ENCODE data around the gene SLC12A7.
"Not testable (repeated sequence)": the region's sequence is repeated elsewhere in the genome, so short reads cannot be mapped to it uniquely, and the experiment has no call there.

The SLC12A7 gene

DNA sequence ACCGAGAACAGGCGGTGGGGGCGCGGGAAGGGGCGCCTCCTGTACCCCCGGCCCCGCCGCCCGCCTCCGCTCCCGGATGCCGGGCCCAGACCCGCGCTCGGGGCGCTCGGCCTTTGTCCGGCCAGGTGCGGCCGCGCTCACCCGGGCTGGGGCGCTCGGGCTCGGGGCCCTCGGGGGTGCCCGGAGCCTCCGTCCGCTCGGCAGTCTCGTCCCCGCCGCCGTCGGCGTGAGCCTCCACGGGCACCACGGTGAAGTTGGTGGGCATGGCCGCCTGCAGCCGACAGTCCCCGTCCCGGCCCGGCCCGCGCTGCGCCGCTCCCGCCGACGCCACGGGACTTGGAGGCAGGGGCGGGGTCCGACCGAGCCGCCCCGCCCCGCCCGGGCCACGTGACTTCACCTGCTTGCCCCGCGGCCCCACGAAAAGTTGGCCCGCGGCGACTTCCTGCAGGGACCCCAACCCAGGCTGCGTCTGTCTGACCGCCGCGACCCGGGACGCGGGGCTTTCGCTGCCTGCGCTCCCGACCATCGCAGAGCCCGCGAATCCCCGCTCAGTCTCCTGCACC lies at the start of gene SLC12A7:
TSS of gene SLC12A7 (minus strand) at position 337 of the 563 bp plus-strand sequence. CDS start at position 265, 72 bp downstream.
- DNase-seq = peak; percentile 69

DNA sequence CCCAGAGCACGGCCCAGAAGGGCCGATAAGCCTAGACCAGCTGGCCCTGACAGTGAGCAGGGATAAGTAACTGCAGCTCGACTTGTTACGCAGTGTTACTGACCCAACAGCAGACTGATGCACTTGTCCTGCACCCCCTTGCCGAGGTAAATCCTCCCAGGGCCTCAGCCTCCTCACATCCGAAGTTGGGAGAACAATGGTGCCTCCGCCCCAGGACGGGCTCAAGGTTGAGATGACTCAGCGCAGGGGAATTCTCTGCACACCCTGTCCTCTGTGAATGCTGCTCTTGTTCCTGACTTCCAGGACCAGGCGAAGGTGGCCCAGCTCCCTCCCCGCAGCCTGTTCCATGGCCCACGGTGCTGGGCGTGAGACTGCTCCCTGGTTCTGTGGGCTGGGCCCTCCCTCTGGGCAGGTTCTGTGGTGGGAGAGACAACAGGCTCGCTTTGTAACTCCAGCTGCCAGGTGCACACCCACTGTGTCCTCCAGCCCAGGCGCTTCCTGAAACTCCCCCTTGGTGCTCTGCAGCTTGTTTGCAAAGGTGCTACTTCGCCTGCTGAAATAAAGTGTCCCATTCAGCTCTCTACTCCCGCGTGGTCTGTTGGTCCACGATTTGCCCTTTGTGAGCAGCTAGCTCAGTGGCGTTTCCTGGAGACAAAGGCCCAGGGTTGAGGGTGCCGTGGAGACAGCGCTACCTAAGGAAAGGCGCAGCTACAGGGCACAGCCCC lies 49.4 kb upstream of the SLC12A7 start:
- DNase-seq = no peak

DNA sequence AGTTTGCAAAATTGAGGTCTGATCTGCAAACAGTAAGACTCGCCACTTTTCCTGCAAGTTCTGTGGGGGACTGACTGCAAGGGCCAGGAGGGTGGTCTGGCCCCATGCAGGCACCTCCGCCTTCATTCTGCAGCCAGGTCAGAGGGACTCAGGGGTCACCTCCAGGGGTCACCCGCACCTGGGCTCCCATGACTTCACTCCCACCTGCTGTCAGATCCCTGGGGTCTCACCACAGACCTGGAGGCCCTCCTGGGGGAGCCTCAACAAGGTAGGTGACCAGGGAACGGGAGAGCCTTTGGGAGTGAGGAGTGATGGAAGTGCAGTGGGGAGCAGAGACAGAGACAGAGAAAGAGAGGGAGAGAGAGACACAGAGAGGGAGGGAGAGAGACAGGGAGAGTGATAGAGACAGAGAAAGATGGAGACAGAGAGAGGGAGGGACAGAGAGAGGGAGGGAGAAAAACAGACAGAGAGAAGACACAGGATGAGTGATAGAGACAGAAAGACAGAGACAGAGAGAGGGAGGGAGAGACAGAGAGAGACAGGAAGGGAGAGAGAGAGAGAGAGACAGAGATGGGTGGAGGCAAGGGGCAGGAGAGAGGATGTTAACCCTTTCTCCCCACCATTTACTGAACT lies 48.0 kb upstream of the SLC12A7 start:
- no peak for DNase-seq

DNA sequence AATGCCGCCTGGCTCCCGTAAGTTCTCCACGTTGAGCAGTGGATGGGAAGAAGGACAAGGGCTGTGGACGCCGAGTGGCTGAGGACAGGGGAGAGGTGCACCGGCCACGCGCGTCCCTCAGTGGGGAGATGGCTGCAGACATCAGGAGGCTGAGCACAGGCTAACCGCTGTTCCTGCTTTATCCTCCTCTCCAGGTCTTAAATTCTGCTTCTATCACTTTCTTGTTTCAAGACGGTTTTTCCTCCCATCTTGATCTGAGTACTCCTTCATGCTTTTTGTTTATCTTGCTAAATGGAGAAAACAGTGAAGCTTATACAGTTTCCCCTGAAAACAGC lies 47.4 kb upstream of the SLC12A7 start:
- no peak for DNase-seq

DNA sequence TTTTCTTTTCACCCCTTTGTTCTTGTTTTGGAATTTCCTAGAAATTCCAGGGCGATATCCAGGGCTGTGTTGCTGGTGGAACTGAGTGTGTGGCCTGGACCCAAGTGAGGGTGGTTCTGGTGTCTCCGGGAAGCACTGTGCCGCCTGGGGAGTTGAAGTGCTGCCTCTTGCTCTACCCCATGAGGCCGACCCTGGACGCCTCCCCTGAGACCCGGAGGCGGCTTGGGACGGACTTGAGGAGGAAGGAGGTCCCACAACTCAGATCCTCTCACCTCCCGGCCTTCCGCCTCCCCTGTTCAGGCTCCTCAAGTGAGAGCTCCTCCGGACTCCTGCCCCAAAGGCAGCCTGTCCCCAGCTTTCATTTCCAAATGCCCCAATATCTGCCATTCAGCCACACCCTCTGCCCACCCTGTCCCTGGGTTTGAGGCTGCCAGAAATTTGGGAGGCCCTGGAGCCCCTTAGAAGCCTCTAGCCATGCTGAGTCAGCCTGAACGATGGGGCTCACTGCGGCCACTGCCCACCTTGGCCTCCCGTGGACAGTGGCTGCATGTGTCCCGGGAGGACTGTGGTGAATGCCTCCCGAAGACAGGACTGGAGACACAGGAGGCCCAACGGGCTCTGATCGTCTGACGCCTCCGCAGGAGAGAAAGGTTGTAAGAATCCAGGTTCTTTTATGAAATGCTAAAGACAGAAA lies 46.9 kb upstream of the SLC12A7 start:
- no peak for DNase-seq

DNA sequence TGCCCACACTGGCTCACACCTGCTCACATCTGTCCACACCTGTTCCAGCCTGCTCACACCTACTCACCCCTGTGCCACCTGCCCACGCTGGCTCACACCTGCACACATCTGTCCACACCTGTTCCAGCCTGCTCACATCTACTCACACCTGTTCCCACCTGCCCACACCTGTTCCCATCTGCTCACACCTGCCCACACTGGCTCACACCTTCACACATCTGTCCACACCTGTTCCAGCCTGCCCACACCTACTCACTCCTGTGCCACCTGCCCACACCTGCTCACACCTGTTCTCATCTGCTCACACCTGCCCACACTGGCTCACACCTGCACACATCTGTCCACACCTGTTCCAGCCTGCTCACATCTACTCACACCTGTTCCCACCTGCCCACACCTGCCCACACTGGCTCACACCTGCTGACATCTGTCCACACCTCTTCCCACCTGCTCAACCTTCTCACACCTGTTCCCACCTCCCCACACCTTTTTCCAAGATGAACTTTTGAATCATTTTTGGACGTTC lies 45.7 kb upstream of the SLC12A7 start:
- not testable (repeated sequence) for DNase-seq

DNA sequence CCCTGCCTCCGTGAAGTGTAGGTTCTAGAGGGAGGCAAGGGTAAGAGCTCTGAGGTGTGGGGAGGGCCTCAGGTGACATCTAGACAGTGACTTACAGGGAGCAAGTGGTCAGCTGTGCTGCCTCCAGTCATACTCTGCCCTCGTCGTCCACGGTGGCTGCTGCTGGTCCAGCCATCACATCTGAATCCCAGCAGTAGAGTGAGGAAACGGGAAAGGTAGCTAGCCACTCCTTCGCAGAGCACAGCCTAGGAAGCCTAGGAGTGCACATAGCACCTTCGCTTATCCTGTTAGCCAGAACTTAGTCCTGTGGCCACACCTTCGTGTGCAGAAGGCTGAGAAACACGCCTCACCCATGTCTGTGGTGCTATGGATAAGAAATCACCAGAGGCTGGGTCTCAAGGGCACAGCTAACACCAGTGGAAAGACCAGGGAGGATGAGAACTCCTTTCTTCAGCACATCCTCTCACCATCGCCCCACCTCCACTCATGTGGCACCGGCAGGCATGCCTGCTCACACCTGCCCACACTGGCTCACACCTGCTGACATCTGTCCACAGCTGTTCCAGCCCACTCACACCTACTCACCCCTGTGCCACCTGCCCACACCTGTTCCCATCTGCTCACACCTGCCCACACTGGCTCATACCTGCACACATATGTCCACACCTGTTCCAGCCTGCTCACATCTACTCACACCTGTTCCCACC lies 45.0 kb upstream of the SLC12A7 start:
- DNase-seq = no peak

DNA sequence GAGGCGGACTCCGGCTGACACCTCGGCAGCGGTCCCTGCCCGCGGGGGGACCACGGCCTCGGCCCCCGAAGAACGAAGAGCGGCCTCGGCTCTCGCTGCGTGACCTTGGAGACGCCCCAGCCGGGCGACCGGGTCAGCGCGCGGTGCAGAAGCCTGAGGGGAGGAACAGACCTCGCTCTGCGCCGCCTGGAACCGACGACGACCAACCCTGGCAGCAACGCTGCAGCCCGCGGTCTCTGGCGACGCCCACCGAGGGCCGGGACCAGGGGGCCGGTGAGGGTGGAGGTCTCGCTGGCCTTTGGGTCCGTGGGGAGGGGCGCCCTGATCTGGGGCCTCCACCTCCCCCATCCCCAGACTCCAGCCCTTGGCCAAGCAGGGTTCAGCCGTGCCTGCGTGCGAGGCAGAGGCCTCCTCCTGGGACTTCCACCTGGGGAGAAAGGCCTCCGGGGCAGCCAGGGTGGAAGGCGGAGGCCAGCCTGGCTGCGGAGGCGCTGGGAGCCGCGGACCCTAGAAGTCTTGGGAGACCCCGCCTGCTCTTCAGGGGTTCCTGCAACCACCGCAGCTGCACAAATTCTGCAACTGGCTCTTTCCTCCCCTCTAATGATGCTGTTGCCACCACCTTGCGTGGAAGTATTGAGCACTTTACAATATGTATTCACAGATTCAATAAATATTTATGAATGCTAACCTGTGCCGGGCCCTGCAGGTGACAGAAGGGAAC lies 44.3 kb upstream of the SLC12A7 start:
- DNase-seq = no peak

DNA sequence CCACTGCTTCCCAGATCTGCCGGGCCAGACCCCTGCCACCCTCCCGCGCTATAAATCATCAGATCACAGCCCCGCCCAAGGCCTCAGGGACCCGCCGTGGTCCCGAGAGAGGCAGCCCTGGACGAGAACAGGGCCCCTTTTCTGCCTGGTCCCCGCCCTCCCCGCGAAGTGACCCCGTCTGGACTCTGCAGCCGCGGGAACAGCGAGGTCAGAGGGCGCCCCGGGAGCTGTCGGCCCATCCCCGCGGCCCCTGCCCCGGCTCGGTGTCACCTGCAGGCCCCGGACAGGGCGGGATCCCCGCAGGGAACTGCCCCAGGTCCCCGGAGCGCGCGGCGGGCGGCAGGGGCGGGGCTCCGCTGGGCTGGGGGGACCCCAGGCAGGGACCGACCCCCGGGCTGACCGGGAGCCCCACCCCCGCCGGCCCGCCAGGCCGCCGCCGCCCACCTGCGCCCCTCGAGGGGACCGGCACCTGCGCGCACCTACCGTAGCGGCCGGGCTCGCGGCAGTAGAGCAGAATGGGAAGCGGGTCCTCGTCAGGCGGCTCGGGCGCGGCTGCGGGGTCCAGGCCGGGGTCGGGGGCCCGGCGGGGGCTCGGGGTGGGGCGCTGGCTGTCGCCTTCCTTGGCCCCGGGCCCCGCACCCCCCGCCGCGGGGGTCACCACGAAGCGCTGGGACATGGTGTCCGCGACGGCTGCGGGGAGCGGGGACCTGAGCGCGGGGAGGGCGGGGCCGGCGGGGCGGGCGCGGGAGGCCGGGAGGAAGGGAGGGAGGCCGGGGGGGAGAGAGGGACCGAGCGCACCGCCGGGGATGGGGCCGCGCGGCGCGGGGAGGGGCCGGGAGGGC lies 43.5 kb upstream of the SLC12A7 start:
- peak; percentile 26 for DNase-seq

DNA sequence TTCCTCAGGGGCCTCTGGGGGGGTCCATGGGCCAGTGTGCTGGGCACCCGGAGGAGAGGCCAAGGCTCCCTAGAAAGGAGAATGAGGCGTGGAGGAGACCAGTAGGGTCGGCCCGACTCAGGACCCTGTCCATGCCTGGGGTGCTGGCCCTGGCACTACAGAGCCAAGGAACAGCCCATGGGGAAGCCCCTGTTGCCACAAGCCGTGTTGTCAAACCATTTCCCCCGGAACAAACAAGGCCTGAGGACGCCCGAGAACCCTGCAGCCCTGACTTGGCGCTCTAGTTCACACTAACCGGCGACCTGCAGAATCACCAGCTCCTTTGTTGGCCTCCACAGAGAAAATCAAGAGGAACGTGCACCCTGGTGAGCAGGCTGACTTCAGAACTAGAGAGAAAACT lies 41.6 kb upstream of the SLC12A7 start:
- no peak for DNase-seq

DNA sequence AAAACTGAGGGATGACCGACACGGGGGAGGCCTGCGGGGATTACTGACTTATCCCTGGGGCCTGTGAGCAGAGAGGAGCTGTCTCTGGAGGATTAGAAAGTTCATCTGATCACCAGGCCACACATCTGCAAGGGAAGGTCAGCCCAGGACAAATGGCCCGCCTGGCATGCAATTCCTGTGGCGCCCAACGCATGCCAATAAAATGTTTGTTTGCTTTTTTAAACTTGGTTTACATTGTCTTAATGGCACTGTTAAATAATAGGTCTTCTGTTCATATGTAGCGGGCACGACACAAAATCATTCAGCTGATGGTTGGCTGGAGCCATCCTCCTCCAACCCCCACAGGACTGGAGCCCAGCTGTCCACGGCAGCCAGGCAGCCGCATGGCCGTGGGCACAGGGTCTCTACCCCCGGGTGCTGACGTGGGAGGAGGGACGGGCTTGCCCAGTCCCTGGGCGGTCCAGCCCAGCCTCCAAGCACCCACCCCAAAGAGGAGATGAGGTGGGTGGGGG lies 41.0 kb upstream of the SLC12A7 start:
- DNase-seq = no peak

DNA sequence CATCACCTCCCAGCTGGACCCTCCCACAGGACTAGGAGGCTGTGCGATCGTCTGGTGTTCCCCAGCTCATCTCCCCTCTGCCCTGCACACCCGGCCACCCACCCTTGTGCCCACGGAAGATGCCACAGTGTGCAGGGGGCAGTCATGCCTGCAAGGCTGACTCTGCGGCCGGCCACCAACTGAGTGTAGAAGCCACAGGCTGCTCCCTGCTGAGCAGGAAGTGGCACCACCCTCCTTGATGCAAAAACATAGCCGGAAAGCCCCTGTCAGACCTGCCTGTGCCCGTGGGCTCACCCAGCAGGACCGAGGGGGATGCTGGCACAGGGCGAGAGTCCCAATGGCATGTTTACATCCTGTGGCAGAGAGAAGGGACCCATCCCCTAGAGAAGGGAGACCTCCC lies 40.3 kb upstream of the SLC12A7 start:
- no peak for DNase-seq

DNA sequence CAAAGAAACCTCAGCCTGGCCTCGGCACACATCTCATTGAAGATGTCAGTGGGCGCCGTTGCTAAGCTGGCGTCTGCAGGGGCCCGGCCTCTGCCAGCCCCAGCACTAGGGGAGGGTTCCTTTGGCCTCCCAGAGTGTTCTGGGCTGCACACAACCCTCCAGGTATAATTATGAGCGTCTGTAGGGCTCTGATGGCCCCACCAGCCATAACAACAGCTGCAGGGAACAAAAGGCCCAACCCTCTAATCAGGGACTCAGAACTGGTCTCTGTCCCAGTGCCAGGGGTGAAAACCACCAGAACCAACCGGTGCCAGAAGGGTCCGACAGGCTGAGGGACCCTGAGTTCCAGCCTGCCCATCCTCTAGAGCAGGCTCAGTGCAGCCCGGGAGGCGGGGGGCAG lies 39.5 kb upstream of the SLC12A7 start:
- DNase-seq = no peak

DNA sequence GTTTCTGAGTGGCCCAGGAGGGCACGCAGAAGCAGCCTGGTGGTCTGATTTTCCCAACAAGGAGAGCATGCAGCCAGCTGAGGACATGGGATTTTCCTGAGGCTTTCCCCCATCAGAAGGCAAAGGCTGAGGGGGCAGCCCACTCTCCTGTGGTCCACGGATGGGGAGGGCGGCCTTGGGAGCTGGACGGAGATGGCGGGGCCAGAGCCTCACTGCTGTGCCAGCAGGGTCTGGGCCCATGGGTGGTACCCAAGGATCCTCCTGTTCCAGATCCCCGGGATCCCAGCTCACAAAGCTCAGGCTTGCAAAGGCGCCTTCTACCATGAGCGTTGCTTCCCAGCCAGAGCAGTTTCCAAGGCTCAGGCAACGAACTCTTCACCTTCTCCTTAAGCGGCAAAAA lies 39.0 kb upstream of the SLC12A7 start:
- DNase-seq = no peak

DNA sequence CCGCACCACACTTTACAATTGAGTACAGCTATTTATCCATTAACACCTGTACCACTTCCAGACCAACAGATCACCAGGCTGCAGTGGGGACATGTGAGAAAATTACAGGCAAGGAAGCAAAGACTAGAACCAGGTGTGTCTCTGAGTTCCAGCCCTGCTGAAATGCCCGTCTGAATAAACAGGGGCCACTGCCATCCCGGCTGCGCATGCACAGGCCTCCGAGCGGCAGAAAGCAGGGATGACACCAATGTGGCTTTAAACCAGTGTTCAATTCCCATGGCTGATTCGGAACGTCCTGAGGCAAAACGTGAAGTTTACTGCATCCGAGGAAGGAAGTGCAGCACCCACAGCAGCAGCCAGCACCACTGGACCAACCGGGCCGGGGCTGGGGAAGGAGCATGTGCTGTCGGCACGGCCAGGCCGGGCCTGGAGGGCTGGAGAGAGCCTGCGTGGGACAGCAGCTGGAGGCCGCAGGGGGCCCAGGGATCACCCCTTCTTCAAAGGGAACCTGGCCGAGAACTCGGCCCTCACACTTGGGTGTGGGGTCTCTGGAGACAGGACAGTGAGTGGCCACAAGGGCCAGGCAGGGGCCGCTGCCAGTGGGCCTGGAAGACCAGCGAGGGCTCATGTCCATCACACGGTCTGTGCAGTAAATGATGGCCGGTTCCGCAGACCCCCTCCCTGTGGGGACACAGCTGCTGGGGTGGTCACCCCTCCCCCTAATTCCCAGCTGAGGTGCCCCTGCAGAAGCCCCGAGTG lies 33.0 kb upstream of the SLC12A7 start:
- no peak for DNase-seq

DNA sequence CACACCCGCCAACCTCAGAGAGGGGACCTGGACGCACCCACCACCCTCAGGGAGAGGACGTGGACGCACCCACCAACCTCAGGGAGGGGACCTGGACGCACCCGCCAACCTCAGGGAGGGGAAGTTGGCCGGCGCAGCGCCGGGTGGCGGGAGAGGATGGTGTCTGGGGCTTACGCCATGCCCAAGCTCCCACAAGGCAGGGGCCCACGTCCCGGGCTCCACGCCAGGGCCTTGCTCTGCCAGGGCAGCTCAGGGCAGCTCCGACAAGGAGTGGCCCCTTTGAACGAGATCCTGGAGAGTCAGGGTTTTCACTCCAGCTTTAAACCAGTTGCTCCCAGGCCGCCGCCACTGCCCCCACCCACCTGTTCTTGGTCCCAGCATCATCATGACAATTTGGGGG lies 32.2 kb upstream of the SLC12A7 start:
- DNase-seq = no peak

DNA sequence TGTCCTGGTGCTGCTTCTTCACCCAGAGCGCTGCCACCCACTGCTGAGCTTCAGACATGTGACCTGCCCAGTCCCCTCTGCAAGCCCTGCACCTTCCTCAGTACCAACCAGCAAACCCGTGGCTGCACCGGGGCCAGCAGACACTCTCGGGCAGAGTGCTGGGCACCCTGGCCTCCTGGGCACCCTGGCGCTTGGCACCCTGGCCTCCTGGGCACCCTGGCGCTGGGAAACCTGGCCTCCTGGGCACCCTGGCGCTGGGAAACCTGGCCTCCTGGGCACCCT lies 31.7 kb upstream of the SLC12A7 start:
- no peak for DNase-seq

DNA sequence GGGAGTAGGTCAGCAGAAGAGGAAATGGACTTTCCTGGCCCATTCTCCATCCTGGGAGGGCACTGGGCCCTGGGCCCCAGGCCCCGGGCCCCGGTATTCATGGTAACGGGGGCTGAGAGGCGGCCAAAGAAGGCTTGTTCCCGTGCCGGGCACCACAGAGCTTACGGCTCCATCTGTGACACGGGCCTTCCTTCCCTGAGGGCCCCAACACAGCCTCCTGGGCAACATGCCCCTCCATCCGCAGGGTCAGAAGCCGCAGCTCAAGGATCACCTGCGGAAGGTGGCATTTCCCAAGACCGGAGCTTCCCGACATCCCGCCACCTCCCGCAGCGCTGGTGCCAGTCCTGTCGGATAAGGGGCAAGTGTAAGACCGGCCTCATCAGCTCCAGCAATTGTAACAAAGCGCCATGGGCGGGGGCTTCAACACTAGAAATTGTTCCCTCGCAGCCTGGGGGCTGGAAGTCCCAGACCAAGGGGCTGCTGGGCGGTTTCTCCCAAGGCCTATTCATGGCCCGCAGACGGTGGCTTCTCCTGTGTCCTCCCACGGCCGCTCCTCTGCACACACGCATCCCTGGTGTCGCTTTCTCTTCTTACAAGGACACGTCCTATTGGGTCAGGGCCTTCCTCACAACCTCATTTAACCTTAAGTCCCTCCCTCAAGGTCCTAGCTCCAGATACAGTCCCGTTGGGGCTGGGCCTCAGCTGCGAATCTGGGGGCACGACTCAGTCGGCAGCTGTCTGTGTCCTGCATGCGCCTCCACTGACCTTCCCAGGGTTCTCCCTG lies 31.2 kb upstream of the SLC12A7 start:
- DNase-seq = no peak

DNA sequence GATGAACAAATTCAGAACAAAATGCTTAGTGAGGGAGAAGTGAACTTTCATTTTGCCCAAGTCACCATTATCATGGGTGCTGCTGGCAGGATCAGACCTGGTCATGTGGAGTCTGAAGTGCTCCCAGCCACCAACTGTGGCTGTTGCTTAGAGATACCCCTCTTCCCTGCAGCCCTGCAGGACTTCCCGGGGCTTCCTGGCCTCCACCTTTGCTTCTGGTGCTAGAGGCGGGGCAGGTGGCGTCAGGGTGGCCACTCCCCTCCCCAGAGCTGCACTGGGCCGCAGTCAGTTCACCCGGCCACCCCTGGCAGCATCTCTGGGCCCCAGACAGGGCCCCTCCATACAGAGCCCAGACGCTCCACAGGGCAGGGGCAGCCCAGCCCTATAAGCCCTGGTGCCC lies 30.0 kb upstream of the SLC12A7 start:
- DNase-seq = no peak

DNA sequence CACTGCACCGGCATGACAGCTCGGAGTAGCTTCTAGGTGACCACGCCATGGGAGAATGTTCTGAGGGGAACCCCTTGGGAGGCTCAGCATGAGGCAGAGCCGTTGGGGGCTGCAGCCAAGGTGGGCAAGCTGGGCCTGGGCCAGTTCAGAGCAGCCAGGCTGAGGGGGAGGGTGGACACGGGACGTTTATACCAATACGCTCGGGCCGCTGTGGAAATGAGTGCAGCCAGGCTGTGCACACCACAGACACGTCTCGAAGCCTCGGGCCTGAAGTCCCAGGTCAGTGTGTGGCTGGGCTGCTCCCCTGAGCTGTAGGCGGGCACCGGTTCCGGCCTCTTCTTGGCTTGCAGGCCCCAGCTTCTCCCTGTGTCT lies 28.9 kb upstream of the SLC12A7 start:
- no peak for DNase-seq
